Coronary artery (tissue), 2 donors: Measurements from ENCODE around the gene CCNH.
A peak's percentile ranks its signal among the peaks of the same experiment; 100 is the strongest.

Experiments
- DNase-seq: peaks from one replicate; pipeline ENCODE4 v3.0.0-alpha.2; 2017; ENCODE audit warnings: low spot score
- H3K27ac ChIP-seq, 2 donors: fragments of 200-600 bp; sonication (generic); one replicate each; pipeline ENCODE4 v1.5.1; 2016 to 2019
- H3K4me3 ChIP-seq: fragments of 200-600 bp; sonication (generic); 2 replicates; pipeline ENCODE4 v1.5.1; 2016; ENCODE audit warnings: mild to moderate bottlenecking, moderate library complexity
- CTCF ChIP-seq: fragments of 200-600 bp; sonication (generic); IDR thresholded peaks from one replicate; pipeline ENCODE4 v1.5.1; 2019; ENCODE audit warnings: antibody characterized with exemption

Gene CCNH

GRCh38 chr5:87412630-87413342 lies at the start of gene CCNH:
Gene CCNH, minus strand, starts transcription at chr5:87412930. Its CDS starts 136 bp downstream, at chr5:87412794.
- TF ChIP-seq CTCF: no peak
- peak within 1 kb of the TSS; percentile 95 for H3K4me3 ChIP-seq
- DNase-seq: peak; percentile 99
- H3K27ac ChIP-seq: peak within 1 kb of the TSS; percentile 99

DNA sequence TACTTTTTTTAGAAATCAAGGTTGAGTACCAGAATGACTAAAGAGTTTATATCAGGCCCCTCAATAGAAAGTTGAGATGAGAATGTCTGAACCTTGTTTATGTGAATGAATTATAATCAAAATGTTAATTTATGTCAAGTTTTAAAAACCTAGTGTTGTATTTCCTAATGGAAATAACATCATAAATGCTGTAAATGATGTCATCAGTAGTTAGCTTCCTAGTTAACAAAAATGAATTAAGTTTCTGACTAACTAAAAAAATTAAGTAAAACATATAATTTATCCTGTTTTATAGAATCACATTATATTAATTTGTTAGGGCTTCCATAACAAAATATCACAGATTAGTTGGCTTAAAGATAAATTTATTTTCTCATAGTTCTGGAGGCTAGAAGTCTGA lies 45.0 kb upstream of the CCNH start:
- no peak for DNase-seq
- Histone ChIP-seq H3K4me3 (no peak overlapping the region), H3K27ac (no peak overlapping the region)
- TF ChIP-seq CTCF: no peak

- no peak for DNase-seq
- Histone ChIP-seq H3K4me3 (no peak overlapping the region), H3K27ac (no peak overlapping the region)
- no peak for TF ChIP-seq CTCF
Measured at GRCh38 chr5:87453801-87454200, 41.1 kb upstream of the CCNH start.

GRCh38 chr5:87452837-87453236 lies 40.1 kb upstream of the CCNH start:
- TF ChIP-seq CTCF: no peak
- Histone ChIP-seq H3K4me3 (no peak overlapping the region), H3K27ac (no peak overlapping the region)
- DNase-seq: no peak

GRCh38 chr5:87442419-87442818 lies 29.7 kb upstream of the CCNH start:
- DNase-seq: no peak
- H3K4me3 ChIP-seq: no peak overlapping the region
- TF ChIP-seq CTCF: no peak
- H3K27ac ChIP-seq: no peak overlapping the region

- TF ChIP-seq CTCF: no peak
- no peak overlapping the region for H3K27ac ChIP-seq
Measured at GRCh38 chr5:87438231-87438630, 25.5 kb upstream of the CCNH start.

DNA sequence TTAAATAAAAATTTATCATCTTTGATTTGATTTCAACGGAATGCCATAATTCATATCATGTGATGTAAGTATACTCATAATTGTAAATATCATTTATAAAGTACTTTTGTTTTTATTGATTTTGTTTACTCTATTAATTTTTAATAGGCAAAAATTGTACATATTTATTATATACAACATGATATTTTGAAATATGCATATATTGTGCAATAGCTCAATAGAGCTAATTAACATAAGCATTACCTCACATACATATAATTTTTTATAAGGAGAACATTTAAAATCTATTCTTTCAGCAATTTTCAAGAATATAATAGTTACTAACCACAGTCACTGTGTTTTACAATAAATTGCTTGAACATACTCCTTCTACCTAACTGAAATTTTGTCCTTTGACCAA lies 25.0 kb upstream of the CCNH start:
- Histone ChIP-seq H3K4me3 (no peak overlapping the region), H3K27ac (no peak overlapping the region)
- no peak for TF ChIP-seq CTCF
- DNase-seq: no peak

More at GRCh38 chr5:87438231-87438630, 25.5 kb upstream of the CCNH start:
- no peak overlapping the region for H3K4me3 ChIP-seq
- no peak for DNase-seq
